PC-3 (cell line): Measurements from ENCODE around the gene DACH2.

ENCODE experiments used
- EZH2 ChIP-seq: fragments of 300-600 bp; sonication (generic); IDR thresholded peaks from one replicate; pipeline ENCODE4 v1.6.1; 2017; ENCODE audit warnings: antibody characterized with exemption, mild to moderate bottlenecking, low read length; ENCODE audit not compliant: unreplicated experiment
- EZH2phosphoT487 ChIP-seq: fragments of 300-600 bp; sonication (generic); IDR thresholded peaks from 2 replicates; pipeline ENCODE4 v1.6.1; 2018; ENCODE audit warnings: mild to moderate bottlenecking, antibody characterized with exemption, low read length, borderline replicate concordance
- TF ChIP-seq, protein P1 (sequence below): fragments of 300-600 bp; sonication (generic); conservative IDR thresholded peaks from 2 replicates; pipeline ENCODE4 v1.5.1; 2017; ENCODE audit warnings: antibody characterized with exemption, low read depth, mild to moderate bottlenecking, low read length

DNA sequence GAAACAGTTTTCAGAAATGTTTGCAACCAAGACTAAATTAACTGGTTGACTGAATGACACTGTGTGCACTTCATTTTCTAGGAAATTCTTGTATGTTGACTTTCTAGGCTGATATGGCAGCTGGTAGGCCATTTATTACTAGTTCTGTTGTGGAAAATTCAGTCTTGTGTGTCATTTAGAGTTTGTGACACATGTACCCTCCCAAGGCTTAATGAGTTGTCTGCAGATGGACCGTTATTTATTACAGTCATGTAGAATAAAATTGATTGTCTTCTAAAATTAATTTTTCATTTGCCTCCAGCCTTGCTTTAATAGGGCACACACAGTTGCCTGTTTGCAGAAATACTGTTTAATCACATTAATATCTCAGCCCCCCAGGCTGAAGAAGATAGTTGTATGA lies 30.7 kb downstream of the DACH2 start:
- TF ChIP-seq EZH2, result no peak
- TF ChIP-seq, protein P1, sequence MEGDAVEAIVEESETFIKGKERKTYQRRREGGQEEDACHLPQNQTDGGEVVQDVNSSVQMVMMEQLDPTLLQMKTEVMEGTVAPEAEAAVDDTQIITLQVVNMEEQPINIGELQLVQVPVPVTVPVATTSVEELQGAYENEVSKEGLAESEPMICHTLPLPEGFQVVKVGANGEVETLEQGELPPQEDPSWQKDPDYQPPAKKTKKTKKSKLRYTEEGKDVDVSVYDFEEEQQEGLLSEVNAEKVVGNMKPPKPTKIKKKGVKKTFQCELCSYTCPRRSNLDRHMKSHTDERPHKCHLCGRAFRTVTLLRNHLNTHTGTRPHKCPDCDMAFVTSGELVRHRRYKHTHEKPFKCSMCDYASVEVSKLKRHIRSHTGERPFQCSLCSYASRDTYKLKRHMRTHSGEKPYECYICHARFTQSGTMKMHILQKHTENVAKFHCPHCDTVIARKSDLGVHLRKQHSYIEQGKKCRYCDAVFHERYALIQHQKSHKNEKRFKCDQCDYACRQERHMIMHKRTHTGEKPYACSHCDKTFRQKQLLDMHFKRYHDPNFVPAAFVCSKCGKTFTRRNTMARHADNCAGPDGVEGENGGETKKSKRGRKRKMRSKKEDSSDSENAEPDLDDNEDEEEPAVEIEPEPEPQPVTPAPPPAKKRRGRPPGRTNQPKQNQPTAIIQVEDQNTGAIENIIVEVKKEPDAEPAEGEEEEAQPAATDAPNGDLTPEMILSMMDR, result no peak
- no peak for TF ChIP-seq EZH2phosphoT487
